Measurements from ENCODE around the gene CDH4. TPM values are rescaled to one million over a fixed set of nuclear protein-coding genes. Genes with fewer than 3 reads are reported as not detected.

Gene CDH4
- total and polyA plus RNA-seq, 9 of the 15 experiments (the other 6 are each of a cell fraction or from before 2014, with no cell fraction given) = 0.04 TPM; not detected in 8

- TF ChIP-seq RBM15 (IDR thresholded peaks at IDR 0.05; ENCODE audit: insufficient read depth, low read length) (no peak), SIX5 (IDR thresholded peaks at IDR 0.05; ENCODE audit: borderline replicate concordance in 1 of 2, insufficient read depth in 1 of 2, low read depth in 1 of 2, low read length in 2 of 2) (no peak), TSHZ1 (CRISPR knock-in tag; IDR thresholded peaks at IDR 0.05) (no peak), RFX7 (CRISPR knock-in tag; IDR thresholded peaks at IDR 0.05) (no peak), CTCF (IDR thresholded peaks at IDR 0.05 in 2 of 3, conservative IDR thresholded peaks at IDR 0.05 in 1 of 3; ENCODE audit: insufficient read depth in 2 of 3, low read depth in 1 of 3, low read length in 3 of 3) (peak; percentile 76 to 82 (median 77)), HIVEP1 (CRISPR knock-in tag; IDR thresholded peaks at IDR 0.05) (no peak), ATF2 (CRISPR knock-in tag; IDR thresholded peaks at IDR 0.05) (no peak), MEF2A (IDR thresholded peaks at IDR 0.05; ENCODE audit: control insufficient read depth, low read depth, low read length) (no peak), TRIM24 (IDR thresholded peaks at IDR 0.05) (no peak), ZZZ3 (IDR thresholded peaks at IDR 0.05) (no peak), RB1 (IDR thresholded peaks at IDR 0.05; ENCODE audit: low read depth) (peak; percentile 27; the same call in 1 of the 2 replicates), ZNF316 (IDR thresholded peaks at IDR 0.05) (no peak), ZNF124 (CRISPR knock-in tag; IDR thresholded peaks at IDR 0.05) (no peak), ARHGAP35 (IDR thresholded peaks at IDR 0.05; ENCODE audit: partially characterized antibody) (no peak), ZNF398 (CRISPR knock-in tag; IDR thresholded peaks at IDR 0.05) (no peak)
- TF ChIP-seq, protein P1, sequence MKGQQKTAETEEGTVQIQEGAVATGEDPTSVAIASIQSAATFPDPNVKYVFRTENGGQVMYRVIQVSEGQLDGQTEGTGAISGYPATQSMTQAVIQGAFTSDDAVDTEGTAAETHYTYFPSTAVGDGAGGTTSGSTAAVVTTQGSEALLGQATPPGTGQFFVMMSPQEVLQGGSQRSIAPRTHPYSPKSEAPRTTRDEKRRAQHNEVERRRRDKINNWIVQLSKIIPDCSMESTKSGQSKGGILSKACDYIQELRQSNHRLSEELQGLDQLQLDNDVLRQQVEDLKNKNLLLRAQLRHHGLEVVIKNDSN (CRISPR knock-in tag; IDR thresholded peaks at IDR 0.05) = no peak
Observed at GRCh38 chr20:61896058-61896961, 644.2 kb downstream of the CDH4 start (continued).
